ENCODE results near the gene HSD17B1. TPM values are rescaled to one million over a fixed set of nuclear protein-coding genes. Genes with fewer than 3 reads are reported as not detected.
"Not testable (repeated sequence)": the region's sequence is repeated elsewhere in the genome, so short reads cannot be mapped to it uniquely, and the experiment has no call there.

The HSD17B1 gene
- total RNA-seq, 1 experiment from 2014 or later, result 1.5 TPM

GRCh38 chr17:42544874-42545283 lies 7.8 kb upstream of the HSD17B1 start:
- Histone ChIP-seq H3K4me3 (ENCODE audit: low read length) (no peak overlapping the region), H3K36me3 (ENCODE audit: low read depth, low read length) (no peaks in the 10 kb centered on the region), H3K9me3 (ENCODE audit: low read length) (no peaks in the 10 kb centered on the region), H3K9me2 (replicated peaks; ENCODE audit: low read length) (no peaks in the 10 kb centered on the region), H2AFZ (ENCODE audit: low read length) (no peak overlapping the region), H3K4me2 (ENCODE audit: low read length) (no peak overlapping the region), H3K27me3 (ENCODE audit: low read length) (no peaks in the 10 kb centered on the region), H3F3A (ENCODE audit: low read length, unreplicated experiment) (no peaks in the 10 kb centered on the region), H3K4me1 (ENCODE audit: insufficient read depth, low read length) (peaks cover 16% of the 10 kb centered on the region), H4K20me1 (ENCODE audit: low read length) (no peaks in the 10 kb centered on the region), H3K79me2 (ENCODE audit: low read length) (no peaks in the 10 kb centered on the region), H3K9ac (ENCODE audit: low read length) (no peak overlapping the region), H3K27ac (ENCODE audit: low read length) (no peak overlapping the region)
- ATAC-seq (no peak), DNase-seq (no peak)
- no TSS peak for BruUV-seq (replicated peaks)
- TF ChIP-seq EZH2 (IDR thresholded peaks at IDR 0.05; ENCODE audit: low read length, unreplicated experiment) (no peak), CTCF (conservative IDR thresholded peaks at IDR 0.05; ENCODE audit: low read depth, low read length) (no peak), EZH2phosphoT487 (IDR thresholded peaks at IDR 0.05; ENCODE audit: borderline replicate concordance, low read length) (no peak)
- intact Hi-C loops (cut with micrococcal nuclease), result no loop called here
- ChIA-PET CTCF (no interaction called here), POLR2A (ENCODE audit: unreplicated experiment) (no interaction called here)

- H3K4me1 ChIP-seq (ENCODE audit: insufficient read depth, low read length), result peaks cover 14% of the 10 kb centered on the region
- H4K20me1 ChIP-seq (ENCODE audit: low read length); POLR2A ChIA-PET (ENCODE audit: unreplicated experiment); H3K4me2 ChIP-seq (ENCODE audit: low read length); H3K4me3 ChIP-seq (ENCODE audit: low read length); H2AFZ ChIP-seq (ENCODE audit: low read length); intact Hi-C loops (cut with micrococcal nuclease); H3K9me3 ChIP-seq (ENCODE audit: low read length); H3K9me2 ChIP-seq (replicated peaks; ENCODE audit: low read length); H3K27ac ChIP-seq (ENCODE audit: low read length); ATAC-seq; H3K79me2 ChIP-seq (ENCODE audit: low read length); H3K36me3 ChIP-seq (ENCODE audit: low read depth, low read length); BruUV-seq (replicated peaks); CTCF ChIA-PET; H3K27me3 ChIP-seq (ENCODE audit: low read length); DNase-seq; H3K9ac ChIP-seq (ENCODE audit: low read length); H3F3A ChIP-seq (ENCODE audit: low read length, unreplicated experiment): not testable (repeated sequence)
Measured at GRCh38 chr17:42545755-42546505, 6.8 kb upstream of the HSD17B1 start.

GRCh38 chr17:42547001-42547461 lies 5.7 kb upstream of the HSD17B1 start:
- POLR2A ChIA-PET (ENCODE audit: unreplicated experiment), result no interaction called here
- intact Hi-C loops (cut with micrococcal nuclease), result no loop called here
- ATAC-seq, result no peak

More at GRCh38 chr17:42547001-42547461, 5.7 kb upstream of the HSD17B1 start:
- H3K9ac ChIP-seq (ENCODE audit: low read length), result no peak overlapping the region
- no TSS peak for BruUV-seq (replicated peaks)
- no peaks in the 10 kb centered on the region for H3K36me3 ChIP-seq (ENCODE audit: low read depth, low read length)
- no peak overlapping the region for H2AFZ ChIP-seq (ENCODE audit: low read length)
- H4K20me1 ChIP-seq (ENCODE audit: low read length), result no peaks in the 10 kb centered on the region
- no peaks in the 10 kb centered on the region for H3K9me3 ChIP-seq (ENCODE audit: low read length)
- DNase-seq, result no peak
- H3K4me2 ChIP-seq (ENCODE audit: low read length), result no peak overlapping the region
- no peak for TF ChIP-seq CTCF (conservative IDR thresholded peaks at IDR 0.05; ENCODE audit: low read depth, low read length)
- no peak for TF ChIP-seq EZH2phosphoT487 (IDR thresholded peaks at IDR 0.05; ENCODE audit: borderline replicate concordance, low read length)
- TF ChIP-seq EZH2 (IDR thresholded peaks at IDR 0.05; ENCODE audit: low read length, unreplicated experiment), result no peak
- no peaks in the 10 kb centered on the region for H3K9me2 ChIP-seq (replicated peaks; ENCODE audit: low read length)
- CTCF ChIA-PET, result no interaction called here
- no peak overlapping the region for H3K27ac ChIP-seq (ENCODE audit: low read length)
- no peaks in the 10 kb centered on the region for H3K79me2 ChIP-seq (ENCODE audit: low read length)
- H3K27me3 ChIP-seq (ENCODE audit: low read length), result no peaks in the 10 kb centered on the region
- H3K4me3 ChIP-seq (ENCODE audit: low read length), result no peak overlapping the region
- peaks cover 4% of the 10 kb centered on the region; the same call in 1 of the 2 replicates for H3K4me1 ChIP-seq (ENCODE audit: insufficient read depth, low read length)
- no peaks in the 10 kb centered on the region for H3F3A ChIP-seq (ENCODE audit: low read length, unreplicated experiment)

Measured in PC-3 (cell line).